OCI-LY3 (cell line): ENCODE data around the gene SETBP1.

ENCODE experiments used
- CTCF ChIP-seq: fragments of 200-600, 300-600 bp; sonication (generic); IDR thresholded peaks from 2 replicates; pipeline ENCODE4 v1.5.1; 2014; ENCODE audit warnings: antibody characterized with exemption, low read length, low read depth
- EZH2phosphoT487 ChIP-seq: fragments of 200-600 bp; shearing (Covaris generic); IDR thresholded peaks from 2 replicates; pipeline ENCODE4 v1.6.1; 2018; ENCODE audit warnings: antibody characterized with exemption, mixed run types, low read depth

DNA sequence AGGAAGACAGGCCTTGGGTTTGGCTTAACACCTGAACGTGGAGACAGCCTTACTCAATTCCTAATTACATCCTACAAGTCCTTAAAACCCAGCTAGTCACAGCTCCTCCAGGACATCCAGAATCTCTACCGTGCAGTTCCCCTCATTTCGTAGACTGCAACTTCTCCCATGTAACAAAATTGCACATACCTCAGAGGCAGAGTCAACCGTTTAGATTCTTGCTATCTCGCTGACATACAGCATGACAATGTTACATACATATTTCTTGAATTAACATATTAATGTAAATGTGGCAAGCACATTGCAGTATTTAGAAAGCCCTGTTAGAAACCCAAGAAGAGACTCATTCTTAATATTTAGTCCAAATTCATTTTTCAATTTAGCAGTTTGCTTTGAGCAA, 358.7 kb downstream of the SETBP1 start:
- TF ChIP-seq CTCF (no peak), EZH2phosphoT487 (no peak)
